Prostate gland (tissue), 2 donors: ENCODE measurements around the gene RABGAP1L. TPM values are rescaled to one million over a fixed set of nuclear protein-coding genes. Genes with fewer than 3 reads are reported as not detected.
A peak's percentile ranks its signal among the peaks of the same experiment; 100 is the strongest.

Source experiments
- DNase-seq: peaks from one replicate; pipeline ENCODE4 v3.0.0-alpha.2; 2019; ENCODE audit warnings: low spot score
- H3K27ac ChIP-seq, 2 donors: fragments of 200-600 bp; sonication (generic); 2 replicates each; pipeline ENCODE4 v1.5.1; 2017 to 2019
- H3K27me3 ChIP-seq: fragments of 200-600 bp; sonication (generic); replicated peaks from 2 replicates; pipeline ENCODE4 v1.5.1; 2019; ENCODE audit not compliant: insufficient read depth
- H3K36me3 ChIP-seq, 2 donors: fragments of 200-600 bp; sonication (generic); 1 replicate in 1 of 2; 2 replicates in 1 of 2; pipeline versions ENCODE4 v1.5.1 to v1.8.1; 2017 to 2019
- H3K4me1 ChIP-seq: fragments of 200-600 bp; sonication (generic); replicated peaks from 2 replicates; pipeline ENCODE4 v1.5.1; 2019
- H3K4me3 ChIP-seq, 2 donors: fragments of 200-600 bp; sonication (generic); 2 replicates each; pipeline ENCODE4 v1.5.1; 2017 to 2019
- H3K9me3 ChIP-seq: fragments of 200-600 bp; sonication (generic); 2 replicates; pipeline ENCODE4 v1.5.1; 2017
- CTCF ChIP-seq, 4 experiments: fragments of 200-600 bp in 2 of 4; fragments of 450-650 bp in 2 of 4; sonication (generic) in 2 of 4; IDR thresholded peaks; 1 replicate in 3 of 4; 2 replicates in 1 of 4; pipeline ENCODE4 v1.5.1; 2016 to 2019; ENCODE audit warnings: antibody characterized with exemption in 4 of 4, mild to moderate bottlenecking in 2 of 4, moderate library complexity in 2 of 4
- POLR2A ChIP-seq: fragments of 450-650 bp; IDR thresholded peaks from one replicate; pipeline ENCODE4 v1.6.1; 2016; ENCODE audit warnings: antibody characterized with exemption, mild to moderate bottlenecking
- POLR2AphosphoS5 ChIP-seq: sonication (generic); formaldehyde crosslinking; IDR thresholded peaks from one replicate; pipeline ENCODE4 v1.6.1; 2017; ENCODE audit warnings: antibody characterized with exemption
- WGBS: methylation state at CpG from one replicate; pipeline ENCODE4 v1.1.5; 2018; 5-methylcytosine and 5-hydroxymethylcytosine counted together
- intact Hi-C: fragments of 100-400 bp; cut with DNase I; formaldehyde crosslinking; loops from one replicate; pipeline ENCODE4 v1.14.2; 2022
- total RNA-seq, 2 donors: library from RNA; depleted of rRNA; stranded (reverse); fragments of >200 nt; gene quantifications; one replicate each; pipeline ENCODE4 v1.1.0, GENCODE V29; 2016

The RABGAP1L gene
- total RNA-seq, 2 donors from 2014 or later: 32.3 to 41.5 TPM

- intact Hi-C loops: no loop called here
- H3K4me3 ChIP-seq: no peak overlapping the region
- no peaks in the 10 kb centered on the region for H3K36me3 ChIP-seq
- peaks cover 2% of the 10 kb centered on the region for H3K4me1 ChIP-seq
- no peaks in the 10 kb centered on the region for H3K27me3 ChIP-seq
- TF ChIP-seq POLR2AphosphoS5: no peak
- TF ChIP-seq POLR2A: no peak
- TF ChIP-seq CTCF (IDR thresholded peaks at IDR 0.05): no peak
- H3K9me3 ChIP-seq: no peaks in the 10 kb centered on the region
- no peak for DNase-seq
- WGBS: 92% methylated on average over 2 of the region's 2 CpGs
- H3K27ac ChIP-seq: no peak overlapping the region
Measured at GRCh38 chr1:174960362-174960761, 801.0 kb downstream of the RABGAP1L start.

- no peaks in the 10 kb centered on the region for H3K9me3 ChIP-seq
- DNase-seq: peak; percentile 42
- intact Hi-C loops: no loop called here
- peaks cover 5% of the 10 kb centered on the region for H3K4me1 ChIP-seq
- H3K27me3 ChIP-seq: no peaks in the 10 kb centered on the region
- no peak overlapping the region for H3K4me3 ChIP-seq
- H3K27ac ChIP-seq: peak overlapping the region; percentile 1 to 38
- peak; percentile 61 for TF ChIP-seq POLR2AphosphoS5
- TF ChIP-seq CTCF (IDR thresholded peaks at IDR 0.05): no peak
- TF ChIP-seq POLR2A: no peak
- no peaks in the 10 kb centered on the region for H3K36me3 ChIP-seq
- WGBS: 34% methylated on average over 2 of the region's 2 CpGs
Measured at GRCh38 chr1:174963529-174964125, 804.3 kb downstream of the RABGAP1L start.

GRCh38 chr1:174964261-174964971 is 805.1 kb downstream of the RABGAP1L start:
- Histone ChIP-seq H3K27me3 (no peaks in the 10 kb centered on the region), H3K4me1 (peaks cover 5% of the 10 kb centered on the region), H3K4me3 (no peak overlapping the region), H3K36me3 (no peaks in the 10 kb centered on the region), H3K27ac (peak overlapping the region; percentile 38 to 59), H3K9me3 (no peaks in the 10 kb centered on the region)
- intact Hi-C loops: no loop called here
- TF ChIP-seq POLR2A (no peak), CTCF (IDR thresholded peaks at IDR 0.05) (no peak), POLR2AphosphoS5 (peak; percentile 25)
- WGBS: 23% methylated on average over 6 of the region's 6 CpGs
- no peak for DNase-seq

- TF ChIP-seq POLR2A (no peak), POLR2AphosphoS5 (no peak), CTCF (IDR thresholded peaks at IDR 0.05) (no peak)
- WGBS: 7% methylated on average over 1 of the region's 1 CpG
- H3K9me3 ChIP-seq: no peaks in the 10 kb centered on the region
- H3K4me3 ChIP-seq: no peak overlapping the region
- no peak for DNase-seq
- H3K27me3 ChIP-seq: no peaks in the 10 kb centered on the region
- peaks cover 5% of the 10 kb centered on the region for H3K4me1 ChIP-seq
- peak overlapping the region; percentile 38 to 59 for H3K27ac ChIP-seq
- intact Hi-C loops: no loop called here
- no peaks in the 10 kb centered on the region for H3K36me3 ChIP-seq
Measured at GRCh38 chr1:174964972-174965361, 805.6 kb downstream of the RABGAP1L start.
